IPS-11a (cell line): ENCODE measurements around the gene PCMTD2.
"Not testable (repeated sequence)": the region's sequence is repeated elsewhere in the genome, so short reads cannot be mapped to it uniquely, and the experiment has no call there.

Experiments
- H3K4me3 ChIP-seq: one replicate; pipeline ENCODE4 v1.5.1; 2013; ENCODE audit warnings: low read depth, low read length, control low read depth

Gene PCMTD2

DNA sequence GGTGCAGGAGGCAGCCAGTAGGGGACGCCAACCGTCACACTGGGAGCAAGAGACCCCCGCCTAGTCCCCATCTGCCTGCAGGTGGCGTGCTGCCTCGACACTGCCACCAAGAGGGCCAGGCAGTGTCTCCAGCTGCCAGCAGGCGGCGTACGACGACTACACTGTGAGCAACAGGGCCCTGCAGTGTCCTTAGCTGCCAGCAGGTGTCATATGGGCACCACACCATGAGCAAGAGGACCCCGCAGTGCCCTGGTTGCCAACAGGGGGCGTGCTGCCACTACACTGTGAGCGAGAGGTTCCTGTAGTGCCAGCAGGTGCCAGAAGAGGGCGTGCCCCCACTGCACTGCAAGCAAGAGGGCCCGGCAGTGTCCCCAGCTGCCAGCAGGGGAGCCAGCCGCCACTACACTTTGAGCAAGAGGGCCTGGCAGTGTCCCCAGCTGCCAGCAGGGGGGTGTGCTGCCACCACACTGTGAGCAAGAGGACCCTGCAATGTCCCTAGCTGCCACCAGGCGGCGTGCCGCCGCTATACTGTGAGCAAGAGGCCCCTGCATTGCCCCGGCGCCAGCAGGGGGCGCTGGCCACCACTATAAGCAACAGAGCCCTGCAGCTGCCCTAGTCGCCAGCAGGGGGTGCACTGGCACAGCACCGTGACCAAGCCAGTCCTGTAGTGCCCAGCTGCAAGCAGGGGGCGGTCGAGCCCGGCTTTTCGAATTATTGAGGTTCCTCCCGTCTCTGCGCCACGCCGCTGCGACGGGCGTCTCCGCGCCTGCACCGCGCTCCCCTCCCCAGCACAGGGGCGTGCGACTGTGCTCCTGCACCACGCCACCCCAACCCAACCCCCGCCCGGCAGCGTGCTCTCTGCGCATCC is 30.3 kb downstream of the PCMTD2 start:
- H3K4me3 ChIP-seq, result not testable (repeated sequence)

DNA sequence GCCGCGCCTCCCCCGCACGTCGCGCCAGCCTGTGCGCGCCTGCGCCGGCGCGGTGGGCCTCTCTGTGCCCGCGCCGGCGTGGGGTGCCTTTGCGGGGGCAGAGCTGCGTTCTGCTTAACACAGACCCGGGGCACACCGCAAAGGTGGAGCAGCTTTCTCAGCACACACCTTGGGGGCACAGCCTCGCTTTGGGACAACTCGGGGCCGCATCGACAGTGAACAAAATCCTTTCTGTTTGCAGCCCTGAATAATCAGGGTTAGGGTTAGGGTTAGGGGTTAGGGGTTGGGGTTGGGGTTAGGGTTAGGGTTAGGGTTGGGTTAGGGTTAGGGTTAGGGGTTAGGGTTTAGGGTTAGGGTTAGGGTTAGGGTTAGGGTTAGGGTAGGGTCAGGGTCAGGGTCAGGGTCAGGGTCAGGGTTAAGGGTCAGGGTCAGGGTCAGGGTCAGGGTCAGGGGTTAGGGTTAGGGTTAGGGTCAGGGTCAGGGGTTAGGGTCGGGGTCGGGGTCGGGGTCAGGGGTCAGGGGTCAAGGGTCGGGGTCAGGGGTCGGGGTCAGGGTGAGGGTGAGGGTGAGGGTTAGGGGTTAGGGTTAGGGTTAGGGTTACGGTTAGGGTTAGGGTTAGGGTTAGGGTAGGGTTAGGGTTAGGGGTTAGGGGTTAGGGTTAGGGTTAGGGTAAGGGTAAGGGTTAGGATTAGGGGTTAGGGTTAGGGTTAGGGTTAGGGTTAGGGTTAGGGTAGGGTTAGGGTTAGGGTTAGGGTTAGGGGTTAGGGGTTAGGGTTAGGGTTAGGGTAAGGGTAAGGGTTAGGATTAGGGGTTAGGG is 31.1 kb downstream of the PCMTD2 start:
- H3K4me3 ChIP-seq, result not testable (repeated sequence)

DNA sequence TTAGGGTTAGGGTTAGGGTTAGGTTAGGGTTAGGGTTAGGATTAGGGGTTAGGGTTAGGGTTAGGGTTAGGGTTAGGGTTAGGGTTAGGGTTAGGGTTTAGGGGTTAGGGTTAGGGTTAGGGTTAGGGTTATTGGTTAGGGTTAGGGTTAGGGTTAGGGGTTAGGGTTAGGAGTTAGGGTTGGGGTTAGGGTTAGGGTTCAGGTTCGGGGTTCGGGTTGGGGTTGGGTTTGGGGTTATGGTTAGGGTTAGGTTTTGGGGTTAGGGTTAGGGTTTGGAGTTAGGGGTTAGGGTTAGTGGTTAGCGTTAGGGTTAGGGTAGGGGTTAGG is 31.7 kb downstream of the PCMTD2 start:
- not testable (repeated sequence) for H3K4me3 ChIP-seq

DNA sequence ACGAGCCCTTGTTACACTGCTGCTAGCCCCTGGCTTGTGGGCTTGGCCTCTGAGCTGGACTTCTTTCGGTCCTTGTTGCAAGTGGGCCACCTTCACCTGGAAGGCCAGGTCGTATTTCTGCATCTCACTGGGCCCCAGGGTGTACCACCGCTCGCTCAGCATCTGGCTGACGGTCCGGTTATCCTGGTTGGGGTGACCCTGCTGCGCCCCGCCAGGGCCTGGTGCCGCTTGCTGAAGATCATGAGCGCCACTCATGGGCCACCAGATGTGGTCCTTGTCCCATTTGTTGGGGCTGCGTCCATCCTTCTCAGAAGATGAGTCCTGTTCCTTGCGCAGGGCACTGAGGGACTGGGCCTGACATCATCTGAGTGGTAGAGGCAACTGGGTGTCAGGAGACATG is 36.6 kb downstream of the PCMTD2 start:
- not testable (repeated sequence) for H3K4me3 ChIP-seq

DNA sequence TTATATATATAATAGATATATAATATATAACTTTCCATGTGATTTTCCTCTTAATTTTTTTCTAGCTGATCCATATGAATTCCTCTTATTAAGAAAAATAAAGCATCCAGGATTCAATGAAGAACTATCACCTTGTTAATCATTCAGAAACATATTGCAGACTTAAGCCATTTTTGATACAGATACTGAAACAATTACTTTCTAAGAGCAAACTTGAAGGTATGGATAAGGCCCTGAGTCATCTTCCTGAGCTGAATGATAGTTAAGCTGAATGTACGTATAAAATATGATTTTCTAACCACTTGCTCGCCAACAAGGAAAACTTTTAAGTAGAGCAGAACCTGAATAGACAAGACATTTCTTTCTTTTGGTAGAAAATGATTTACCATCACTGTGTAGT is 47.5 kb downstream of the PCMTD2 start:
- not testable (repeated sequence) for H3K4me3 ChIP-seq

DNA sequence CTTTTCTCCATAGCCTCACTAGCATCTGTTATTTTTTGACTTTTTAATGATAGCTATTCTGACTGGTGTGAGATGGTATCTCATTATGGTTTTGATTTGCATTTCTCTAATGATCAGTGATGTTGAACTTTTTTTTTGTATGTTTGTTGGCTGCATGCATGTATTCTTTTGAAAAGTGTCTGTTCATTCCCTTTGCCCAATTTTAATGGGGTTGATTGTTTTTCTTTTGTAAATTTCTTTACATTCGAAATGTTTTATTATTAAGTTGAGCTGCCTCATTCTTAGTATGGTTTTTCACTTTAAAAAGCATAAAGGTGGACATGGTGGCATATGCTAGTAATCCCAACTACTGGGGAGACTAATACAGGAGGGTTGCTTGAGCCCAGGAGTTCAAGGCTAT is 58.2 kb downstream of the PCMTD2 start:
- H3K4me3 ChIP-seq, result not testable (repeated sequence)

DNA sequence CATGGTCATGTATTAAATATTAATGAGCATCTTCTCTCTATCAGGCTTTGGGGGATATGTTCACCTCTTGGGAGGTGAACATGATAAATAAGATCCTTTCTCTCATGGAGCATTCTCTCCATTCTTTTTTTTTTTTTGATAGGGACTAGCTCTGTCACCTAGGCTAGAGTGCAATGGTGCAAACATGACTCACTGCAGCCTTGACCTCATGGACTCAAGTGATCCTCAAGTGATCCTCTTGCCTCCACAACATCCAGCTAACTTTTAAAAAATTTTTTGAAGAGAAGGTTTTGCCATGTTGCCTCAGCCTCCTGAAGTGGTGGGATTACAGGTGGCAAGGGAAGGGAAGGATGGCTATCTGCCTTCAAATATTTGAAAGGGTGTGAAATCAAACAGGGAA is 59.8 kb downstream of the PCMTD2 start:
- H3K4me3 ChIP-seq, result not testable (repeated sequence)

DNA sequence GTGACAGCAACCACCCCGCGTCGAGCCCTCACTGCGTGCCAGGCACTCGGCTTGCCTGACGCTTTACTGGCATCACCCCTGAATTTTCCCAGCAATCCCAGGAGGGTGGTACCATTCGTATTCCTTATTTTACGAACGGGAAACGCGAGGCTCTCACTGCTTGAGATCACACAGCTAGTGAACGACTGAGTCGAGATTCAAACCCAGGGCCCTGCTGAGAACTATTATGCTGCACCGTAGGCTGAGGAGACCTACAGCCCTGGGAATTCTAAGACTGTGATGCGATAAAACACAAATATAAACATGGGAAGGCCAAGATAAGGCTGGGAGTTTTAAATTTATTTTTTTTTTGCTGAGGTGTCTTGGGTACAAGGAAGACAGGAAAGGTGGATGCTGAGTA is 60.3 kb downstream of the PCMTD2 start:
- H3K4me3 ChIP-seq, result not testable (repeated sequence)

DNA sequence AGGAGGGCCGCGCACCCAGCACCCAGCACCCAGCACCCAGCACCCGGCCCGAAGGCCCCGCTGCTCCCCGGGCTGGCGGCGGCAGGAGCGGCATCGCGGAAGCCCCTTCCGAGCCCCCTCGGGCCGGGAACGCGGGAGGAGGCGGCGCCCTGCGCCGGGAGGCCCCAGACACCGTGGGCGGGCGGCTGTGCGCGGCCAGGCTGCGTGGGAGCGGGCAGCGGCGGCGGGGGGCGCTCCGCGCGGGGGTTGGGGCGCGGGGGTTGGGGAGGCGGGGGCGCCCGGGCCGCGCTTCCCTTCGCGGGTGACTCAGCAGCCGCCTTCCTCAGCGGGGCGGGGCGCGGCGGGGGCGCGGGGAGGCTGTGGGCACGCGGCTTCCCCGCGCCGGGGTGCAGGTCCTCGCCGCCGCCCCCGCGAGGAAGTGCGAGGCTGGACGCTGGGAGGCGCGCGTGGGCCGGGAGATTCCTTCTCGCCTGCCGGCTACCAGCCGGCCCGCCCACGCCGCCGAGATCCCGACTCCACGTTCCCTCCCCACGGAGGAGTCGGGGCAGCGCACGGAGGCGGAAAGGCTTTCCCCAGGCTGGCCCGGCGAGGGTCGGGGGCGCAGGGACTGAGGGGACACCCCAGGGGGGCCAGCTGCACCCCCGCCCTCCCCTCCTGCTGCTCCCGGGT is 61.0 kb downstream of the PCMTD2 start:
- H3K4me3 ChIP-seq, result peak overlapping the region; percentile 8

DNA sequence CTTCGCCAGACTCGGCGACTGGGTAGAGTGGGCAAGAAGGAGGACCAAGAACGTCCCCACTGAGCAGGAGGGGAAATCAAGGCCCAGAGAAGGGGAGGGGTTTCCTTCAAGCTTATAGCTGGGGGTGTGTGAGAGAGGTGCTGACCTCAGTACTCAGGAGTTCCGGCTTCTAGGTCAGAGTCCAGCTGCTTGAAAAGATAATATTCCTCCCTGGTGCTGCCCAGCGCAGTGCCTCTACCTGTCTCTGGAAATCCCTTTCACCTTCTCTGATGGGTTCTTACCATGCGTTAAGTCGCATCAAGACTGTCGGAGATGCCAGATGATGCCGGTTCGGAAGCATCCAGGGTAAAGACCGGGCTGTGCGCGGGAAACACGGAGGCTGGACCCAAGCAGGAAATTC is 61.8 kb downstream of the PCMTD2 start:
- not testable (repeated sequence) for H3K4me3 ChIP-seq

DNA sequence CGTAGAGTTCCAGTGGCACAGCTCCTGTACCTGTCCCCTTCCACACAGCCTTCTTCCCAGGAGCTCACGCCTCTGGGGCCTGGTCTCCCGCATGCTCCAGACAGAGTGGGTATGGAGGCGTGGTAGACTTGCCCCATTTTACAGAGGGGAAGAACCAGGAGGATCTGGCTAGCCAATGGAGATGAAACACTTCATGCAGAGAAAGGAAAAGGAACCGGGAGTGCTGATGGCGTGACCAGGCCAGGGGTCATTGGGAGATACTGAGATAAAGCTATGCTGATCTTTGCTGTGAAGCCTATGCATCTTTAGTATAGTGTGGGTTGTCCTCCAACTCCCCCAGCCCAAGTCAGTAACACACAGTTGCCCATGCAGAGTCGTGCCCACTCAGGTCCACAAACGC is 62.5 kb downstream of the PCMTD2 start:
- H3K4me3 ChIP-seq, result not testable (repeated sequence)

DNA sequence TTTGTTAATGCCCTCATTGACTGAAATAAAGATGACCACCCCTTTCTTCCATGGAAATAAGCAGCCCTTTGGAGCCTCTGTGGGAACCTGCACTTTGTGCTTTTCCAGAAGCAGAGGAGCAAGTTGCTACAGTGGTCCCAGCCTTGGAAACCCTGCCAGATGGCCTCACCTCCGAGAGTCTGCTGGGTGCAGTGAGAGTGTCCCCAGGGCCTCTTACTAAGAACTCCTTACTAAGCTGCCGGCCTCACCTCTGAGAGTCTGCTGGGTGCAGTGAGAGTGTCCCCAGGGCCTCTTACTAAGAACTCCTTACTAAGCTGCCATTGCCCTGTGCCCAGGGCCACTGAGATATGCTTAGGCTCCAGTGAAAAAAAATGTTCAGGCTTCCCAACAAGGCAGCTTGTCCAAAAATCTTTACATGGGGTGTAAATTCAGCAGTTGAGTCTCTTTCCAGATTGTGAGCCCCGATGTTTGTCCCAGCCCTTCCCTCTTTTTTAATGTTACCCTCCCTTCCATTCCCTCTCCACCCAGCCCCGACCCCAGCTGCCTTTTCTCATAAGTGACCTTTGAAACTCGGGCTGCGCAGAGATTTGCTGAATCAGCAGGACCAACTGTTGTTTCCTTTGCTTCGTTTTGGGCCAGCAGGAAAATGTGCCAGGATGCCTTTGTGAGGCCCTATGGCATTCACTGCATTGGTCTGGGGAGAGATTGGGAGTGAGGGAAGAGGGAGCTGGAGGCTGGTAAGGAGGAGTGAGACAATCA is 66.7 kb downstream of the PCMTD2 start:
- H3K4me3 ChIP-seq, result not testable (repeated sequence)
